GM21723 (cell line): Measurements from ENCODE around the gene BSN.

Experiments
- ATAC-seq: cut with Tn5 transposase; IDR thresholded peaks from one replicate; pipeline ENCODE4 v1.9.1; 2021; ENCODE audit warnings: mild to moderate bottlenecking, moderate library complexity; ENCODE audit not compliant: unreplicated experiment

Gene BSN

DNA sequence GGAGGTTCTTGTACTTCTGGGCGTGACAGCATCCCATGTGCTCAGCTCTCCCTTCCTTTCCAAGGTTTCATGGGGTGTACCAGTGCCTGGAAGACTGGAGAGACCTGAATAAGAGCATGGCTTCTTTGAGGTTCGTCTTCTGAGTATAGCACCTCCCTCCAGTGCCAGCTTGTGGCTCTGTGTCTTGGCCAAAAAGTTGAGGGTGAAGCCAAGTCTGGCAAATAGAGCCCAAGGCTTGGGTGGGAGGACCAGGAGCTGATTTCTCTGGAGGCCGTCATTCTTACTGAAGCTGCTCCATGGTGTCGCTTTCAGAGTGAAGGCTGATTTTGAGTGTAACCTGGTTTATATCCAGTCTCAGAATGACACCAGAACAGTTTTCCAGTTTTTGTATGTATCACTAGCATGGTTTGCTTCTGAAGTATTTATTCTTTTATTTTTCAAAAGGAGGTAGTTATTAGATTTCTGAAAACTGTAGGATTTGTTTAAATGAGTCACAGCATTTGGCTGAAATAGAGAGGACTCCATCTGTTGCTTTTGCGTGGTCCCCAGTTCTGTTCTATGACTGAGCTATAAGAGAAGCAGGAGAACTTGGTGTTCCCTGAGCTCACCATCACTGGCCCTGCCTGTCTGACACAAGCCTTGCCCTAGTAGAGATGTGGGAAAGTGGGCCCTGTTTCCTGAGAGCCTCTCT is 47.2 kb downstream of the BSN start:
- ATAC-seq = no peak

DNA sequence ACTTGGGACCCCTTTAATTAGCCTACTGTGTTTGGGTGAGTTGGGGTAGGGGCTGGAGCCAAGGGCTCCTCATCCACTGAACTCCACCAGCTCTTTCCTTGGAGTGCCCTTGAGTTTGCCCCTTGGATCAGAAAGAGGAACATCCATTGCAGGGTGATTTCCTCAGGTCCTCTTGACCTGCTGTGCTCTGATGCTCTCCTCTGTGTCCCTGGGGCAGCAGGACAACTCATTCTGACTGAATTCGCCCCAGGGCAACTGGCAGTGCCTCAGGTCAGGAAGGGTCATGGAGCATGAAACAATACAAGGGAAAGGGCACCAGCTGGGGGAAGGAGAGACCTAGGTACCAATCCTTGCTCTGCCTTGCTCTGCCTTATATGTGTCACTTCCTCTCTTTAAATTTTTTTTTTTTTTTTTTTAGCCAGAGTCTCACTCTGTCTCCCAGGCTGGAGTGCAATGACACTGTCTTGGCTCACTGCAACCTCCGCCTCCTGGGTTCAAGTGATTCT is 47.8 kb downstream of the BSN start:
- ATAC-seq = no peak

- ATAC-seq = no peak
Observed at GRCh38 chr3:49602877-49603411, 48.7 kb downstream of the BSN start.

DNA sequence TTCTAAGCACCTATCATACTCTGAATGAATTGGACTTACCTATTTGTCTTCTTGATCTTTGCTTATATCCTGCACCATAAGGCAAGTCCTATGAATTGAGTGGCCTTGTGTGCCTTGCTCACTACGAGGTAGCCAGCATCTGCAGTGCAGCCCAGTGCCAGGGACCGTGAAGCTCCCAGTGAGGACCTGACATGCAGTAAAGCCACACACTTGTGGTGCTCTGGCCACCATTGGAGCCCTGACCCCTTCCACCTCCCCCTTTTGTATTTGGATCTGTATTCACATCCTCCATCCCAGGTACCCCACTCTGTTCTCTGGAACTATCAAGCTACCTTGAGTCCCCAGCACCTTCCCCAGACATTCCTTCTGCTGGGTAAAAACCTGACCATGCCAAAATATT is 52.1 kb downstream of the BSN start:
- ATAC-seq = no peak

DNA sequence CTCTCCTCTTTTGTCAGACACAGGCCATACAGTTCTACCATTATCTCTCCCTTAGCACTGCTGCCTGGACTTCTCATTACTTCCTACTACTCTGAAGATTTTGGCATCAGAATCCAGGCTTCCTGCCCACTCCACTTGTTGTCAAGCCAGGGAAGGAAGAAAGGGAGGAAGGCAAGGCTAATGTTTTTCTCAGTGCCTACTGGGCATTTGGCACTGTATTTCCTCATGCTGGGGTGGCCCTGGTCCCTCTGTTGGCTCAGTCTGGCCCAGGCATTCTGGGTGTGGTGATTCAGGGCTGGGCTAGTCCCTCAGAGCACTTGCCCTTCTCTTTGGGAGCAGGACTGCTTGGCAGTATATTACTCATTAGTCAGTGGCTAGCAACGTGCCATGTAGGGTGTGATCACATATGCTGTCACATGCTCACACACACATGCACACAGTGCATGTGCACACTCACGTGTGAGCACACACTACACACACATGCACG is 52.9 kb downstream of the BSN start:
- ATAC-seq = no peak

GRCh38 chr3:49607796-49608195 is 53.5 kb downstream of the BSN start:
- ATAC-seq = no peak

- ATAC-seq = no peak
Observed at GRCh38 chr3:49609314-49609713, 55.0 kb downstream of the BSN start.

DNA sequence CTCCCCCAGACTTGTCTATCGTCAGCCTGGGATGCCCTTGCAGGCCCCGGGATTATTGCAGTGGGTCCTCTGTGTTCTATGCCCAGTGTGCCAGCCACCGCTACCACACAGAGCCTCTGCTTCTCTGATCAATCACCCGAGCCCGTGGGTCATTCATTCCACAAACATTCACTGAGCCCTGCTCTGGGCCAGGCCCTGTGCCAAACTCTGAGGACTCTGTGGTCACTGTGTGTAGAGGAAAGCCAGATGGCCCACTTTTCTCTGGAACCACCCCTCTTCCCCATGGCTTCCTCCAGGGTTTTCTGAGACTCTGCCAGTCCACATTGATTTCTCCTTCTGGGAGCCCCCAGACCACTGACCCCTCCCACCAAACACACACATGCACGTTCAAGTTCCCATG is 55.5 kb downstream of the BSN start:
- ATAC-seq = no peak

DNA sequence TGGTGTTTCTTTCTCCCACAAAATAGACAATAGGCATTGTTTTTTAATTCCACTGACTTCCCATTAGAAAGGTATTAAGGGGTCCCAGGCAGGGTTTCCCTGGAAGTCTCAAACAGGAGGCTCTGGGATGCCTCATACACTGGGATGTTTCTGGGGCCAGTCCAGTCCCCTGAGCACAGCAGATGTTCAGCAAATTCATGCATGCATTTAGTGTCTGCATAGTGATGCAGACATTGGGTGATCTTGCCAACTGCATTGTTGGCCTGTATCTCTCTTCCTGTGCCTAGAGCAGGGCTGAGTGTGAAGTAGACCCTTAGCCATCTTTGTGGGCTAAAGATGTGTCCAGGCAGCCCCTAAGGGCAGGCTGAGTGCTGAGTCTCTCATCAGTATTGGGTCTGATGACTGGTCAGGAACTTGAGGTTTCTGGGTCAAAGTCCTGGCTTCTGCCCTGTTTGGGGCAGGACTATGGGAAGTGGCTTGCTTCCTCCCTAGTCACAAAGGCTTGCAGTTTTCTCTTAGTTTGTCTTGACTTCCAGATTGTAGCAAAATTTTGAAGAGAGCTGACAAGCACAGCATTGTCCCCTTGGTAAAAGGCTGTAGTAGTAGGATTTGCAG is 56.5 kb downstream of the BSN start:
- no peak for ATAC-seq

DNA sequence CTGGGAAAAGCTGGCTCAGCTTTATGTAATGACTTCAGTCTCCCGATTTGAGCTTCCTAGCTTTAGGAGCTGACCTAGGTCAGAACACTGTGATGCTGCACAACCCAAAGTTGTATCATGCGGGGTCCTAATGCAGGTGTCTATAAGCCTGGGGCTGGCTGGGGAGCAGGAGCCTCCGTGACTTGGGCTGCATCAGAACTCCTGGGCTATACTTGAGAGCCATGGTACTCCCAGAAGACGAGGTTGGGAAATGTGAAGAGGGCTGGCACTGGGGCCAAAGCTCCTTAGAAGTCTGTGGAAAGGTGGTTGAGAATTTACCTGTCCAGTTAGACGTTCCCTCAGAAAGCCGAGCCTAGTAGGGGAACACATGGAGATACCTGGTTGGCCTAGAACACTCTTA is 57.0 kb downstream of the BSN start:
- no peak for ATAC-seq

DNA sequence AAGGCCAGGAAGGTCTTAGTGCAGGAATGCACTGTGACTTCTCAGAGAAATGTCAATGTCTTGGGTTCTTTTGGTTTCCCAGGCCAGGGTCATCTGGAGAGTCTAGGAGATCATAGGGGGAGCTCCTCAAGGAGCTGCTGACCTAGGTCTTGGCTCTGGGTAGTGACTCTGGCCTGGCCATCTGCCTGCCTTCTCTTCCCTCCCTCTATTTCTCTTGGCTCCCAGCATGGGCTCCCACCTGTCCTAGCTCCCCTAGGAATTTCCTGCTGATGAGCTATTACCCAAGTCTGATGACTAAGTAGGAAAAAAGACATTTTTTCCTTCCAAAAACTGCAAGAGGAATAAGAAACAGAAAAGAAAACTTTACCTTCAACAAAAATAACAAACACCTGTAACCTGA is 57.4 kb downstream of the BSN start:
- no peak for ATAC-seq

DNA sequence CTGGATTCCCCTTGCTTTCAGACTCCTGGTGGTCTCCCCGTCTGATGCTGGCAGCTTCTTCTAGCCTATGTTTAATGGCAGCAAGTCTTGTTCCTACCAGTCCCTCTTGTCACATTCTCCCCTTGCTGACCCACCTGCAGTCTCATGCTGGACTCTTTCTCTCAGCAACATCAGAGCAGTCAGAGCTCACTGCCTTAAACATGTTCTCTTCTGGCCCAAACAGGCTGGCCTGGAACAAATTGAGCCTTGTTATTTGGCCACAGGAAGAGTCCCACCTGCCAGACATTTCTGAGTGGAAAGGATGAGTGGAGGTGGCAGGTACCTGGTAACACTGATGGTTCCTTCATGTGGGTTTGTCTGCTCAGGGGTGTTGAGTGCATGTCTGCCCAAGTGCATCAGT is 60.7 kb downstream of the BSN start:
- ATAC-seq = no peak

- no peak for ATAC-seq
Observed at GRCh38 chr3:49616061-49616460, 61.8 kb downstream of the BSN start.

GRCh38 chr3:49616491-49616941 is 62.2 kb downstream of the BSN start:
- ATAC-seq = no peak

GRCh38 chr3:49617390-49618013 is 63.2 kb downstream of the BSN start:
- no peak for ATAC-seq

DNA sequence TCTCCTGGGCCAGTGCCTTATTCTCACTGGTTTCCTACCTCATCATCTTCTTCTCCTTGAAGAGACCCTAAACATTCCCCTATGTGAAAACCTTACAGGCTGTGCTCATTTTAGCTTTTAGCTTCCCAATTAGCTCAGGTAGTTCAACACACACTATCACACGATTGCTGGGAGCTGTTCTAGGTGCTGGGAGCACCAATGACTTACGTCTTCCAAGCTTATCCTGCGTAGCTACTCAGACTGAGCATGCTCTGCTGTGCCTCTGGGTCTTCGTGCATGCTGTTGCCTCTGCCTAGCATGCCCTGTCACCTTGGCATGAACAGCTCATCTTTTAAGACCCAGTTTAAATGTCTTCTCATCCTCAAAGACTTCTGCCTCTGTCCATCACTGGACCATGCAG is 64.1 kb downstream of the BSN start:
- ATAC-seq = no peak

DNA sequence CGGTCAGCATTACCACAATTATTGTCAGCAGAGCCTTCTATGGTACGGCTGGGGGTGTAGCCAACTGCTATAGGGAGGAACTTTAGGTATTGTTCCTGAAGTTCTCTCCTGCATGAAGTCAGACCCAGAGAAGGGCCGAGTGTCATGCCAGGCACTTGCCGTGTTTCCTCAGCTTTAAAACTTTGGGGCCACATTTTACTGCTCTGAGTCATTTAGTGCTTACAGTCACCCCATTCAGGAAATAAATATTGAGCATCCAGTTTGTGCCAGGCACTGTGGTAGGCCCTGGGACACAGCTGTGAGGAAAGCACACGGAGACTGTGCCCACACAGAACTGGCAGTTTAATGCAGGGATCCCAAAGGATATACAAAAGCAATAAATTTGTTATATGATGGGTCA is 65.4 kb downstream of the BSN start:
- no peak for ATAC-seq

DNA sequence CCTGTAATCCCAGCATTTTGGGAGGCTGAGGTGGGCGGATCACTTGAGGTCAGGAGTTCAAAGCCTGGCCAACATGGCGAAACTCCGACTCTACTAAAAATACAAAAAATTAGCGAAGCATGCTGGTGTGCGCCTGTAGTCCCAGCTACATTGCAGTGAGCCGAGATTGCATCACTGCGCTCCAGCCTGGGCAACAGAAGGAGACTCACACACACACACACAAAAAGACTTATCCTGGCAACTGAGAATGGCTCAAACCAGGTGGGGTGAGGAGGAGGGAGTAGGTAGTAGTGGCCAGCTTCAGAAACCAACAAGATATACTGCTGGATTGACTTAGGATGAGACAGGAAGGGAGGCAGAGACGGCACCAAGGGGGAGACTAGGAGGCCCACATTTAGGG is 66.5 kb downstream of the BSN start:
- no peak for ATAC-seq

- ATAC-seq = no peak
Observed at GRCh38 chr3:49623071-49623470, 68.8 kb downstream of the BSN start.

- no peak for ATAC-seq
Observed at GRCh38 chr3:49625071-49625470, 70.8 kb downstream of the BSN start.

GRCh38 chr3:49626101-49626581 is 71.9 kb downstream of the BSN start:
- ATAC-seq = no peak

DNA sequence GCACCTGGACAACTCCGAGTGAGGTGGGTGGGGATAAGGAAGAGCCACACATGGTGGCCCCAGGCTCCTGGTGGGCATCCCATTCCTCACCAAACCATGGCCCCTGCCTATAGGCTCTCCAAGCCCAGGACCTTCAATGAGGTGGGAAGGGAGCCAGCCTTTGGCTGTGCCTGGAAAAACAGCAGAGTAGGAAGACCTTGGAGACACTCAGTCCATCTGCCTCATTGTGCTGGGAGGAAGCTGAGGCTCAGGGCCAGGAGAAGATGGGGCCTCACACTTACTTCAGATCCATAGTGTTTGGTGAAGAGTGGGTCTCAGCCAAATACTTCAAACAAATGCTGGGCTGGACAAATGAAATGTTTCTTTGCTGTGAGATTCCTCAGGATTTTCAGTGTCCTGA is 72.5 kb downstream of the BSN start:
- no peak for ATAC-seq
